ENCODE data around the gene KCNQ2. TPM values are rescaled to one million over a fixed set of nuclear protein-coding genes. Genes with fewer than 3 reads are reported as not detected.

The KCNQ2 gene
- polyA plus RNA-seq, 1 donor: 3.5 TPM

DNA sequence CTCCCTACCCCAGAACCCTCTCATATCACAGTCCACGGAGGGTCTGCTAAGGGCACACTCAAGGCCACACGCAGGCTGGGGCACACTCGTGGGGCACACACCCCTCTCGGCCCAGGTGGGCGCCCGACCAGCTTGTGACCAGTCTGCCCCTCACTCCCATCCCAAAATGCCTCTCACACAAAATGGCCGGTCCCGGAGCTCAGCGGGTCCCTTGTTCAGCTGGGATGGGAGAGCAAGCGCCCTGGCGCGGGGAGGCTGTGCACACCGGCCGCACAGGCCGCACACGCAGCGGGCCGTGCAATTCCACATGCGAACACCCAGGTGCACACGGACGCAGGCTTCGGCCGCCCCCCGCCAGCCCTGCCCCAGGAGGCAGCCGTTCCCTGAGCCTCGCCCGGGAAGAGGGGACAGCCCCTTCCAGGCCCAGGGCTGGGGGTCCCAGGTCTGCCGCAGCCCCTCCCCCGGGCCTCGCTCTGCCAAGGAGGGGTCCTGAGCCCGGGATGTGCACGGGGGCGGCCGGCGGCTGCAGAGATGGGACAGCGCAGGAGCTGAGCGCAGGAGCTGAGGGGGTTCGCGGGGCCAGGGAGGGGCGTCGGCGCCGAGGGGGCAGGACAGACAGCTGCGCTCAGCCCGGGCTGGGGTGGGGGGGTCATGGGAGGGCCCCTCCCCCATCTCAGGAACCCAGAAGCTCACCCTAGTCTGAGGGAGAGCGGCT, 1.3 kb downstream of the KCNQ2 start:
- DNase-seq (ENCODE audit: low read depth): no peak

DNA sequence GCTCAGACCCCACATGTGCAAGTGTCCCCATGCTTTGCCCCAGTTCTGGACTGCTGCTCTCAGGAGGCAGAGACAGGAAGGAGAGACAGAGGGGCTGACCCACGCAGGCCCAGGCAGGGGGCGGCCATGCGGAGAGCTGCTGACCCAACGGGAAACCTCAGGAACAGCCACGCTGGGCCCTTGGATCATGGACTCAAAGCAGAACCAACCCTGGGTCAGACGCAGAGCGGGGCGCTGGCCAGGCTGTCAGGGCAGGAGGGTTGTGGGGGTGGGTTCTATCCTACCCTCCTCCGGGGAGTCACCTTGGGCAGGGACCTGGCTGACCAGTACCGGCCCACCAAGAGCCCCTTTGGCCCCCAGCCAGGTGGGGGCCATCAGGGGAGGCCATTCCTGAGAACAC, 2.0 kb downstream of the KCNQ2 start:
- no peak for DNase-seq (ENCODE audit: low read depth)

DNA sequence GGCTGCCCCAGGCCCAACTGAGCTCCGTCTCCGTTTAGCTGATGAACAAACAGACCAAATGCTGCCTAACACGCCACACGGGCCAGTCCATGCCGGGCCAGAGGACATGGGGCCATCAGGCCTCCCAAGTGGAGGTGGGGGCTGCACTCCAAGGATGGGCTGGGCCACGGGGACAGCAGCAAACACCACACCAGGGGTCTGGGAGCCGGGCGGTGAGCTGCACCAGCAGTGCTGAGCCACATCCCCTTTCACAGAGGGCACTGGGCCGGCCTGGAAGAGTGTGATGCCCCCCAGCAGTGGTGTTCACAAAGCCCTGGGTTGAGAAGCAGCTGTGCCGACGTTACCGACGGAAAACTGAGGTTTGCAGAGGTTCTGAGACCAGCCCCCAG, 2.7 kb downstream of the KCNQ2 start:
- no peak for DNase-seq (ENCODE audit: low read depth)

DNA sequence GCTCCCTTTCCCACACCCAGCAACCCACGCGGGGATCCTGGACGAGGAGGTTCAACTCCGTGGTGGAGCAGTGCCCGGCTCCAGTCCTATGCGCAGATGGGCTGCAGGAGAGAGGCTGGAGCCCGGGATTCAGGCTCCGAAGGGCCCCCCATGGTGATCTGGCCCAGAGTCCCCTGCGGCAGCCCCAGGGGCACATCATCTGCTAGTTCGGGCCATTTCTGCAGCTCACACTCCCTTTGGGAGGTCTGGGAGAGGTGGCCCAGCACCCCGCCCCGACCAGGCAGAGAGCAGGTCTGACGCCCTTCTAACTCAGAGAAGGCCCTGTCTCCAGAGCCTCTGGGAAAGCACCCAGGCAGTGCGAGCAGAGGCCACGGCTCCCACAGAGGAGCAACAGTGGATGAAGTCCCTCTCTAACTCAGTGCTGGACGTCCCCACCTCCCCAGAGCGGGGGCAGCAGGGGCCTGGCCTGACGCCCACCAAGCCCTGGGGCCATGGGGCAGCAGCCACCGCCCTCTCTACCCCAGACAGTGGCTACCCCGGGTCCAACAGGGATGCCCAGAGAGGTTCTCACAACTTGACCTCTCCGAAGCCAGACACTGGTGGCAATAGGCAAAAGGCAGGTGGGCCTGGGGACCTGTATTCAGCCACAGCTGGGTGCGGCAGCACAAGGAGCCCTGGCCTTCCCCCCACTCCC, 3.3 kb downstream of the KCNQ2 start:
- no peak for DNase-seq (ENCODE audit: low read depth)

DNA sequence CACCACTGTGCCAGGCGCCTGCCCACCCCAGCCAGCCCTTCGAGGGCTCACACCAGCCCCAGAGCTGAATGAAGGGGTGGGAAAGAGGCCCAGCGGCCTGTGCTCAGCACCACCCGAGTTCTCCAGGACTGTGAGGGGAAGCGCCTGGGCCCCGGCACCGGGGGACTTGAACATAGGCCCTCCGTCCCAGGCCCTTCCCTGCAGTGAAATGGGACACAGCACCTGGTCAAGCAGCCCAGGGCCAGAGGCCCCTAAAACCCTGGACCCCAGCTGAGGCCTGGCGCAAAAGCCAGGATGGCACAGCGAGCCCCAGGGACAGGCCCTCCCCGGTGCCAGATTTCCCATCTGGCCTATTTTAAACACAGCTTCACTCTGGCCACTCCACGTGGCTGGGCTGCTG, 4.0 kb downstream of the KCNQ2 start:
- DNase-seq (ENCODE audit: low read depth): no peak

DNA sequence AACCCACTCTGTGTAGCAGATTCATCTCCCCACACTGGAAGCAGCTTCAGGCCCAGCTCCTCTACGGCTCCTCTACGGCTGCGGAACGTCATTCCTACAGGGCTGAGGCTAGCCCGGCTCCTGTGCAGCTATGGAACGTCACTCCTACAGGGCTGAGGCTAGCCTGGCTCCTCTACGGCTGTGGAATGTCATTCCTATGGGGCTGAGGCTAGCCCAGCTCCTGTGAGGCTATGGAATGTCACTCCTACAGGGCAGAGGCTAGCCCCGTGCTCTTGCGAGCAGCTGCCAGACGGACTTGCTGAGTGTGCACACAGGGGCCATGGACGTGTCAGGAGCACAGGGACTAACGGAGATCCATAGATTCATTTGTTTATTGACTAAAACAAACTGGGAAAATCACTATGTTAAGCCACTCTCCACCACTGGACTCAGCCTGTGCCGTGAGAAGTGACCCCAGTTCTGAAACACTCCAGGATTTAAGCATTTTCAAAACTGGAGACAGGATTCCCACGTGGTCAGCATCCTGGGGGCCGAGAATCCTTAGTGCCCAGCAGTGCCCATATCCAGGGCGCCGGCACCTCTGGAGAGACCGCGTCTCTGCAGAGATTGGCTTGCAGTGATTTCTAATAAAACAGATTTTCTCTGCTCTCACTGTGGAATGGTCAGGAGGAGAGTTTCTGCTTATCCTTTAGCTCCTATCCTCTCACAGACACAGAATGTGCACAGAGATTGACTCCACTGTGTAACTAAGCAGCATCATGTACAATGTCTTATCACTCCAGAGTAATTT, 5.0 kb downstream of the KCNQ2 start:
- DNase-seq (ENCODE audit: low read depth): no peak

DNA sequence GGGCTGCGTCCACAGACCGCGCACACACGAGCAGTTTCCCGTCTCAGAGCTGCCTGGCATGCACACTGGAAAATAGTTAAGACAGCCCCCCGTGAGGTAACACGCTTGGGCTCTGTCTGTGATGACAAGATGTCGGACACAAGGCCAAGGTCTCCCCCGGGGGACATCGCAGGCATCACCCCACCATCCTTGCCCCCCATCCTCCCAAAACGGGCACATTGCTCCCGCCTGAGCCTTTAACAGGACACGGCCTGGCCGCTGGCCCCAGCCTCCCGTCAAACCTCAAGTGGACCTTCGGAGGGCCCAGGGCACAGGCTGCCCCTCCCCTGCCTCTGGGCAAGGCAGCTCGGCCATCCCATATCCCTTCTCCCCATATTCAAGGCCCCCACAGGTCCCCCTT, 5.6 kb downstream of the KCNQ2 start:
- no peak for DNase-seq (ENCODE audit: low read depth)

DNA sequence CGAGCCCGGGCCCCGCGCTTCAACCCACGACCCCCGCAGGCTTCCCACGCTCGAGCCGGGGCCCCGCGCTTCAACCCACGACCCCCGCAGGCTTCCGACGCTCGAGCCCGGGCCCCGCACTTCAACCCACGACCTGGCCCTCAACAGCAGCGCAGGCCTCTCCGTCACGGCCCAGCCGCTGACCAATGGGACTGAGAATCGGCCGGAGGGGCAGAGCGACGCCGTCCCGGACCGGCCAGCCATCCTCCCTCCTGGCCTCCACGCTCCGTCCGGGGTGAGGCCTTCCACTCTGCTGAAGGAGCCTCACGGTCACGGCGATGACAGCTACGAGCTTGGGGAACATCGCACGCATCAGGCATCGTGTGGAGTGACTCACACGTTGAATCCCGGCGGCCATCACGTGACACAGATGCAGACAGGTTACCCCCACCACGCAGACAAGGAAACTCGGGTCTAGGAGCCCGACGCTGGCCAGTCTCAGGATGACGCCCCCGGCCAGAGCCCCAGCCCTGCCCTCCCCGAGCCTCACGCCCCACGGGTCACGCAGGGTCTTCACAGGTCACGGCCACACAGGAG, 6.1 kb downstream of the KCNQ2 start:
- DNase-seq (ENCODE audit: low read depth): no peak

DNA sequence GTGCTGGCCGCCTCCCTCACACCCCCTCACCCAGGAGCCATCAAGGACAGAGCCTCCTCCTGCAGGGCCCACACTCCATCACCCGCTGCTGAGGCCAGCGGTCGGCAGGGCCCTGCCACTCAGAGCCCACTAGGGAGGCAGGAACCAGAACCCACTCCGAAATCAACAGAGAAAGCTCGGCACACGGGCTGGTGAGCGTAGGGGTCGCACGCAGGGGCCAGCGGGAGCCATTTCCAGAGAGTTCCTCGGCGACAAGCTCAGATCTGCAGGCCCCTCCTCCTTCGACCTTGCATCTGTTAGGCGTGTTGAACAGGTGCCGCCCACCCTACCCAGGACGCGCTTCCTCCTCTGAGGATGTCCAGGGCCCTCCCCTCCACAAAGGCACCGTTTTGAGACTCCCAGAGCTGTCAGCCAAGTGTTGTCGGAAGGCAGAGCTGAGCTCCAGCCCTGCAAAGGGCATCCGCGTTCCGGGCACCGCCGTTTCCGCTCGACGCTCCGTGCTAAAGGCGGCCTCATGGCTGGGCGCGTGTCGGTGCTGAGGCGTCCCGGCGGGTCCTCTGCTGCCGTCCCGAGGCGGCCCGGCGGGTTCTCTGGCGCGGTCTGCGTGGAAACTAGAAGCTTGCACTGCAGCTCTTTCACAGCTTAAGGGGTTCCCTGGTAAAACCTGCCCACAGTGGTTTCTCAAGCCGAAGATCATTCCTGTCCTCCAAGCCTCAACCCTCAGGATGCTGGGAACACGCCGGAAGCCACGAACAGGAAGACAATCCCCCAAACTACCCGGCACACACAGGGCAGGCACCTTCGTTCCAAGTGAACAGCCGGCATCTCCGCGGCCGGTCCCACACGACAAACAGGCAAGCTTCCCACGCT, 6.8 kb downstream of the KCNQ2 start:
- no peak for DNase-seq (ENCODE audit: low read depth)

DNA sequence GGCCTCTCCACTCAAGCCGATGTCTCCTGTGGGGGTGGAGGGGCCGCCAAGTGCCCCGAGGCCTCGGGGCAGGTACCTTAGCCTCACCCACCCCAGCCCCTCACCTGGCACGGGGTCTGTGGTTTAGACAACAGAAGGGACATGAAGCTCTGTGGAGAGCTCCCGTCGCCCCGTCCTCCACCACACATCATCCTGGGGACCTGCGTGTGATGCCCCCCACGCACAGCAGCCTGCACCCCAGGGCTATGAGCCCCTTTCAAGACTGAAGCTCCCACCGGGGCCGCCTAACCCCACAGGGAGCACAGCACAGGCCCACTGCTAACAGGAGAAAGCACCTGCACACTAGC, 8.2 kb downstream of the KCNQ2 start:
- DNase-seq (ENCODE audit: low read depth): no peak

DNA sequence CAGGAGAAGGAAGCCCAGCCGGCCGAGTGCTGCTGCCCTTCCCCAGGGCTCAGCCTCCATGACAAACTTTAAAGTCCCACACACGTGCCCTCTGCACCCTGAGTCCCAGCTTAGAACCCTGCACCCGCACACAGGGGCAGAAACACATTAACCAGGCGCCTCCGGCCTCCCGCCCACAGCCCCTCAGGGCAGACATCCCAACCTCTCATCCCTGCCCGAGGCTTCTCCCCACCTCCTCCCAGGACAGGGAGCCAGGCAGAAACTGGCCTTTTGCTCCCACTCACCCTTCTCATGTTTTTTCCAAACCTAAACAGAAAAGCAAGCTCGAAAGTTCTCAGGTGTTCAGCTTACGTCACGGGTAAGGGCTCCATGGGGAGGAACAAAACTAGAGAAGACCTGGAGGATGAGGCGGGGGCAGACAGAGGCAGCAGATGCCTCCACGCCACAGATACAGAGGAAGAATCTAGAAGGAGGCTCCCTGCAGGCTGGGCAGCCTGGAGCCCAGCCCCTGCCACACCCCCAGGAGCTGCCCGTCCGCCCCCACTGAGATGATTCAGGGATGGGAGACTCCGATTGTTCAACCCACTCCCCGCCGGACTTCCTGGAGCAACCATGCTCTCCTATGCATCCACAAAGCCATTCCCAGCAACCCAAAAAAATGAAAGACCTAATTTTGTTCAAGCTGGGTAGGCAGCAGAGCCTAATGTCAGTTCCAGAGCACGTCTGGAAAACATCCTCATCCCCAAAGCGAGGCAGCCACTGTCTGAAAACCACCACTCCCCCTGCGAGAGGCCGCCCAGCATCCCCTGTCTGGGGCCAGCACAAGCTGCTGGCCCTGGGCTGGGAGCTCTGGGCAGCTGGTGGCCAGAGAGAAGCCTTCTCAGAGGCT, 8.8 kb downstream of the KCNQ2 start:
- no peak for DNase-seq (ENCODE audit: low read depth)

DNA sequence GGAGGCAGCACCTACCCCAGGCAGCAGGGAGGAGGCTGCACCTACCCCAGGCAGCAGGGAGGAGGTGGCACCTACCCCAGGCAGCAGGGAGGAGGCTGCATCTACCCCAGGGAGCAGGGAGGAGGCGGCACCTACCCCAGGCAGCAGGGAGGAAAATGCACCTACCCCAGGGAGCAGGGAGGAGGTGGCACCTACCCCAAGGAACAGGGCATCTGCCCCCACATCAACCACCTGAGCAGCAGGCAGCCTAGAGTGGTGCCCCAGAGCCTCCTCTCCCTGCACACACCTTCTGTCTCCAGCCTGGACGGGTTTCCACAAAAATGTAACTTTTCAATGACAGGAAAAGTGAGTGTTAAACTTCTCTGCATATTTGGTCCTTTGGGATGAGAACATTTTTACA, 10.2 kb downstream of the KCNQ2 start:
- no peak for DNase-seq (ENCODE audit: low read depth)

DNA sequence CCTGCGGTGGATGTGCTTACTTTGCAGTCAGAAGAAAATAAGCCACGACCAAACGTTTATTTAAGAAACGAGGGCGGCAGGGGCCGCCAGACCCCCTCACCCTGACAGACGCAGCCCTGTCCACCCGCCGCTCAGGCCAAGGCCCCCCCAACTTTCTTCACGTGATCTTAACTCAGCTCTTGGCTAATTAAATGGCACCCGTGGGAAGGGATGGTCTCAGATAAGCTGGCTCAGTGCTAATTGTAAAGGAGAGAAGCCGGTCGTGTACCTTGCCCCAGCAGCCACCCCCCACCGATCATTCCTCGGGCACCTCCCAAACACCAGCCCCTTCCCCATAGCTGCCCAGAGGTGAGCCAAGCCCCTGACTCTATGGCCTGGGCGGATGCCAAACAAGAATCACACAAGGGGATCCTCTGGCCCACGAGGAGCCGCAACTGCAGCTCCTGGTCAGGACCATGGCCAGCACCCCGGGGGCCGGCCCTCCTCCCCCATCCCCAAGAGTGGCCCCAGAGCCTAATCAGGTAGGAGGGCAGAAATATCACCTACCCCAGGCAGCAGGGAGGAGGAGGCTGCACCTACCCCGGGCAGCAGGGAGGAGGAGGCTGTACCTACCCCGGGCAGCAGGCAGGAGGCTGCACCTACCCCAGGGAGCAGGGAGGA, 11.2 kb downstream of the KCNQ2 start:
- DNase-seq (ENCODE audit: low read depth): no peak

DNA sequence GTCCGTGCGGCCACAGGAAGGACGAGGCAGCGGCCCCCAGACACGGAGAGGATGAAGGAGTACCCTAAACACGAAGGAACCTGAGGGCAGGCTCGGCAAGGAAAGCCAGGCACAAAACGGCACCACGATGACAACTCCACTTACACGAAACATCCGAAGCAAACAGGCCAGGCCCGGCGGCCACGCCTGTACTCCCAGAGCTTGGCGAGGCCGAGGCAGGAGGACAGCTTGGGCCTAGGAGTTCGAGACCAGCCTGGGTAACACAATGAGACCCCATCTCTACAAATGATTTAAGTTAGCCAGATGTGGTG, 13.4 kb downstream of the KCNQ2 start:
- no peak for DNase-seq (ENCODE audit: low read depth)

DNA sequence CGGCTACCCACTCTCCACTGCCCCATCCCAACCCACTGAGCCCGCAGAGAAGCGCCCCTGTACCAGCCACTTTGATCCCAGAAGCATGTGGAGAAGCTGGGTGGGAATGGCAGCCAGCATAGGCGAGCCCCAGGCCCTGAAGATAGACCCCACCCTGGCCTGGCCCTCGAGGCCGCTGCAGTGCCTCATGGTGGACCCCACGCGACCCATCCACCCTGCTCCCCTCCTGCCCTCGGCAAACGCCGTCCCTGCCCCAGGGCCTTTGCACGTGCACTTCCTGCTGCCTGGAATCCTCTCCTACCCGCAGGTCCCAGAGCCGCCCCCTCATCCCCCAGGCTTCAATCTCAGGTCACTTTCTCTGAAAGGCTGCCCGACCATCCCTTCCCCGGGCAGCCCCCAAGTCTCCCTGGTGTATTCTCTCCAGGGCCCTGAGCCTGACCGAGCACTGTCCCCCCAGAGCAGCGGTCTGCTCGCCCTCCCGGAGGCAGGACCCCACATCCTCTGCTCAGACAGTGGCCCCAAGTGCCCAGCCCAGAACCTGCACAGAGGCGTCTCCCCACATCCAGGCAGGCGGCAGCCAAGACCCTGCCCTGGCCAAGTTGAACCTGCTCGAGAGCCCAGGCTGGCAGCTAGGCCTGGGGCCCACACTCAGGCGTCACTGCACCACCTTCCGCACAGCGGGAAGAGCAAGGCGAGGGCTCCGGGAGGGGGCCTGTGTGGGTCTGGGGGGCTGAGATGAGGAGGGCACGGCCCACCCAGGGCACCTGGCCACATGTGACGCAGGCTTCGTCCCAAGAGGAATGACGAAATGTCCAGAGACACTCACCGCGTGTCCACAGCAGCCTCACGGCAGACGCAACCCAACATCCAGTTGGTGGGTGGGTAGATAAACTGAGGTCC, 14.0 kb downstream of the KCNQ2 start:
- no peak for DNase-seq (ENCODE audit: low read depth)

DNA sequence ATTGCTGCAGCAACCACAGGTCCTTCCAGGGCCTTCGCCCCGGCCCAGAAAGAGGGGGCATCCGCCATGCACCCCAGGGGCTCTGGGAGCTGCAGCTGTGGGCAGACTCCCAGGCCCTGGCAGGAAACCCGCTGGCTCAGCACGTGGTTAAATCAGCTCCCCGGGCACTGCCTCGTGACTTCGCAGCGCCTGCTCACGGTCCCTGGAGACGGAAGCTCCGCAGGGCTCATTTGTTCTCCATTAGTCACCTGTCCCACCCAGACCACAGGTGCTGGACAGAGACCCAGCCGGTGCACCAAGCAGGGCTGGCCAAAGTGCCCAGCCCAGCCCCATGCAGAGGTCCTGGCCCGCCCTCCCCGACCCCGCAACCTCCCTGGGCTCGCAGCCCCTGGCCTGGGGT, 14.7 kb downstream of the KCNQ2 start:
- no peak for DNase-seq (ENCODE audit: low read depth)

DNA sequence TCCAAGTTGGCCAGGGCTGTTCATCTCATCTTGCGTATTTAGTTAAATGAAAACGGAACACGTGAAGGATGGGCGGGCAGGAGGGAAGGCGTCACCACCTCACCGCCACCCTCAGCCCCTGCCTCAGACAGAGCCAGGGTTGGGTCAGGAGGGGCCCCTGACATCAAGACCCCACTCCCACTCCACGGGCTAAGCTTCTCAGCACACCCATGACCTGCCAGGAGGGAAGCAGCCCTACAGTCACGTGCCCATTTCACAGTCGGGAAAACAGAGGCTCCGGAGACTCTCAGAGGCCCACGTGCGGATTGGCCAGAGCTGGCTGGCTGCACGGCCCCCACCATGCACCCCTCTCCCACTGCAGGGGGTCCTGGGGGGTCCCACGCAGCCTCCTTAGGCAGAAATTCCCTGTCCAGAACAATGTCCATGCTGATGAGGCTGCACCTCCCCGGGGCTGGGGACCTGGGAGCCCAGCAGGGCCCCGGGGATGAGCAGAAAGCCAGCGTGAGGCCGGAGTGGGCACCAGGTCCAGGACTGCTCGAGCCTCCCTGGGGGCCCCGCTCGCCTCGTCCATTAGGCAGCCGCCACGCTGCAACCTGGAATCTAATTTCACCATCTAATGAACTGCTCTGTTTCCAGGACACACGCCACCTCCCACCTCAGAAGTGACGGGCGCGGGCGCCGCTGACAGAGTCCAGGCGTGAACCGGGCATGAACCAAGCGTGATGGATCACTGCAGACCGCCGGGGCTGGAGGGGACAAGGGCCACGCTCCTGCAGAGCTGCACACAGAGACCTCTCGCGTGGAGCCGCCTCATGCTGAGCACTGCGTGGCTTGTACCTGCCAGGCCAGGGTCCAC, 15.8 kb downstream of the KCNQ2 start:
- DNase-seq (ENCODE audit: low read depth): no peak

DNA sequence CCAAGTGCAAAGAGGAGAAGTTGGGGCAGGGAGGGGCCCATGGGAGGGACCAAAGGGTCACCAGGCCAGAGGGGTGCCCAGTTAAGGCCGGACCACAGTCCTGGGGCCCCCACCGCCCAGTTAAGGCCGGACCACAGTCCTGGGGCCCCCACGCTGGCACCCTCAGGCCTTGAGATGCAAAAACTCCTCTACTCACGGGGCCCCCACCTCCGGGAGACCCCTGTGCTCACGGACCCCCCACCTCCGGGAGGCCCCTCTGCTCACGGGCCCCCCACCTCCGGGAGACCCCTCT, 16.9 kb downstream of the KCNQ2 start:
- DNase-seq (ENCODE audit: low read depth): no peak

Measured in forelimb muscle (tissue), 1 donor.